GM21528 (cell line): ENCODE results near the gene LTC4S.
"Not testable (repeated sequence)": the region's sequence is repeated elsewhere in the genome, so short reads cannot be mapped to it uniquely, and the experiment has no call there.

ENCODE experiments used
- ATAC-seq: cut with Tn5 transposase; IDR thresholded peaks from one replicate; pipeline ENCODE4 v1.9.1; 2021; ENCODE audit warnings: mild to moderate bottlenecking, moderate library complexity; ENCODE audit not compliant: unreplicated experiment, low FRiP score

Gene LTC4S, protein sequence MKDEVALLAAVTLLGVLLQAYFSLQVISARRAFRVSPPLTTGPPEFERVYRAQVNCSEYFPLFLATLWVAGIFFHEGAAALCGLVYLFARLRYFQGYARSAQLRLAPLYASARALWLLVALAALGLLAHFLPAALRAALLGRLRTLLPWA

DNA sequence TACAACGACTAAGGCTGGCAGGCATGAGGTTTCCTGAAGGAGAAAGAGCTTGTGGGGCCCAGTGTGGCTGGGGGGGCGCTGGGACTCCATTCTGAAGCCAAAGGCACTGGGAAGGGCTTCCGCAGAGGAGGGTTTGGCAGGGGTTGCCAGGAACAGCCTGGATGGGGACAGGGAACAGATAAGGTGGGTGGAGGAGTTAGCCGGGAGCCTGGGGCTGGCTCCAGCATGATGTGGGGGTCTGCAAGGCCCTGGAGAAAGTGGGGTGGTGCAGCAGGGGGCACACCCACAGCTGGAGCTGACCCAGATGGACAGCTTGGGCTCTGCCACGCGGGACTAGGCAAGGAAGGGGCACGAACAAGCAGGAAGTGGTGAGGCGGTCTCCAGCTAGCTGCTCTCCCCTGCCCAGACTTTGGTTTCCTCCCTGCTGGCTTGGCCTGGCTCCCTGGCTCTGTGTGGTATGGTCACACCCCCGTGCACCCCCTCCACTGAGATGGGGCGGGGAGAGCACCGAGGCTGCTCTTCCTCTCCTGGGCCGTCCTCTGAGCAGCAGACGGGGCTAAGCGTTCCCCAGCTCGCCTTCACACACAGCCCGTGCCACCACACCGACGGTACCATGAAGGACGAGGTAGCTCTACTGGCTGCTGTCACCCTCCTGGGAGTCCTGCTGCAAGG, at the start of gene LTC4S:
Gene LTC4S, plus strand, starts transcription at position 519 of the 672 bp plus-strand sequence. Its CDS starts 95 bp downstream, at position 614.
- ATAC-seq = no peak

DNA sequence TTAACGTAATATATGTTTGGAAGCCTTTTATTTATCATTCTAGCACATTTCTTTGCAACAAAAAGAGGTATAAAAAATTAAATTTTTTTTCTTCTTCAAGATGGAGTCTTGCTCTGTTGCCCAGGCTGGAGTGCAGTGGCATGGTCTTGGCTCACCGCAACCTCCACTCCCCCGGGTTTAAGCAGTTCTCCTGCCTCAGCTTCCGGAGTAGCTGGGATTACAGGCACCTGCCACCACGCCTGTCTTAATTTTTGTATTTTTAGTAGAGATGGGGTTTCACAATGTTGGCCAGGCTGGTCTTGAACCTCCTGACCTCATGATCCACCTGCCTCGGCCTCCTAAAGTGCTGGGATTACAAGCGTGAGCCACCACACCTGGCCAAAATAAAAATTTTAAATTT, 49.7 kb upstream of the LTC4S start:
- not testable (repeated sequence) for ATAC-seq

DNA sequence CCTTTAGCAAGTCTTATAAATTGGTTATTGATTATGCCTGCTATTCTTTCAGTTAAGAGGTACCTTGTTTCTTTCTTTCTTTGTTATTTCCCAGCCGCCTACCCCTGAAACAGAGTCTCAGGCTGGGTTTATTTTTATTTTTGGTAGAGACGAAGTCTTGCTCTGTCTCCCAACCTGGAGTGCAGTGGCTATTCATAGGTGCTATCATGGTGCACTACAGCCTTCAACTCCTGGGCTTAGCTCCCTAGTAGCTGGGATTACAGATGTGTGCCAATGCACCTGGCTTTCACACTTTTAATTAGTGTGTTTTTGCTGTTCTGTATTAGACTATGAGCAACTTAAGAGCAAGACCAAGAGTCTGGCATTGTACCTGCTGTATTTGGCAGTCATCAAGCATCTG, 46.9 kb upstream of the LTC4S start:
- ATAC-seq = no peak

DNA sequence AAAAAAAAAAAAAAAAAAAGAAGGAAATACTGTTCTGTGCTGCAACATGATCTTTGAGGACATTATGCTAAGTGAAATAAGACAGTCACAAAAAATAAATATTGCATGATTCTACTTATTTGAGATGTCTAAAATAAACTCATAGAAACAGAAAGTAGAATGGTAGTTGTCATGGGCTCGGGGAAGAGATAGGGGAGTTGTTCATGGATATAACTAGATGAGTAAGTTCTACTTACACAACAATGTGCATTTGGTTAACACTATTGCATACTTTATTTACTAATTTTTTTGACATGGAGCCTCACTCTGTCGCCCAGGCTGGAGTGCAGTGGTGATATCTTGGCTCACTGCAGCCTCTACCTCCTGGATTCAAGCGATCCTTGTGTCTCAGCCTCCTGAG, 46.0 kb upstream of the LTC4S start:
- ATAC-seq = no peak

DNA sequence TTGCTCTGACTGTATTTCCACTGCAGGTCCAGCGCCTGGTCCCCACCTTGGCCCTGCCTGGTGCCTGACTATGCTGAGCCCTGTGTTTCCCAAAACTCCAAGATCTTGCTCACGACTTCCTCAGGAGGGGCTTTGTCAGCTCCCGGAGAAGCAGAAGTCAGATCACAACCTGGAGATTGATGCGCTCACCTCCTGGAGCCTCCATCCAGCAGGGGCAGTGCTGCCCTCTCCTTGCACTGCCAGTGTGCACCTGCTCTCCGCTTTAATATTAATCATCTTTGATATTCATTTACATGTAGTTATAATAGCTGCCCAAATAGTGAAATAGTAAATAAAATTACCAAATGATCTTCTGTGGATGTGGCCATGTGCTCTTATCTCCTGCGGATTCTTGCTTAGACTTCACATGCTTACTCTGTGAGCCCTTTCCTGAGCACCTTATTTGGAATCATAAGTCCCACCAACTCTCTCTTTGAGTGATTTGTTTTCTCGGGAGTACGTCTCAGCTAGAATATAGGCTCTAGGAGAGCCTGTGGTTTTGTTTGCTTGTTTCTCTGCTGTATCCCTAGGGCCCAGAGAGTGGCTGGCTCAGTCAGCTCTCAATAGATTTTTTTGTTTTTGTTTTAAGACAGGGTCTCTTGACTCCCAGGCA, 43.8 kb upstream of the LTC4S start:
- no peak for ATAC-seq

DNA sequence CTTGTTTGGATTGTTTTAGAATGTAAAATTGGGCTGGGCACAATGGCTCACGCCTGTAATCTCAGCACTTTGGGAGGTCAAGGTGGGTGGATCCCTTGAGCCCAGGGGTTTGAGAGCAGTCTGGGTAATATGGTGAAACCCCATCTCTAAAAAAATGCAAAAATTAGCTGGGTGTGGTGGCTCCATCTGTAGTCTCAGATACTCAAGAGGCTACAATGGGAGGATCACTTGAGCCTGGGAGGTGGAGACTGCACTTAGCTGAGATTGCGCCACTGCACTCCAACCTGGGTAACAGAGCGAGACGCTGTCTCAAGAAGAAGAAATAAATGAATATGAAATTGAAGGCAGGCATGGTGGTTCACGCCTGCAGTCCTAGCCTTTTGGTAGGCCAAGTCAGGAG, 39.8 kb upstream of the LTC4S start:
- no peak for ATAC-seq

DNA sequence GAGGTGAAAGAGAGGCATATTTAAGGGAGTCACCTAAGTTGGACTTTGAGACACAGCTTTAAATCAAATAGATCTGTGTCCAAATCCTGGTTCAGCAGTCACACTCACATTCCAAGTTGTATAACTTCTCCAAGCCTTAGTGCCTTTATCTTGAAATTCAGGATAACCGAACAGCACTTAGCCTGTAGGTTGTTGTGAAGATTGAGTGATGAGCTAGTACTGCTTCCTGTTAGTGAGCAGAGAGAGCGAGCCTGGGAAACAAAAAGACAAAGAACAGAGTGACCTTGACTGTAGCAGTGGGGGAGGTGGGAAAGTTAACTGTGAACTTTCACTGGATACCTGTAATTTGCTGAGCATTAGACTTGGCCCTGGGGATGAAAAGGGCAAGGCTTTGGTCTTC, 38.8 kb upstream of the LTC4S start:
- no peak for ATAC-seq

DNA sequence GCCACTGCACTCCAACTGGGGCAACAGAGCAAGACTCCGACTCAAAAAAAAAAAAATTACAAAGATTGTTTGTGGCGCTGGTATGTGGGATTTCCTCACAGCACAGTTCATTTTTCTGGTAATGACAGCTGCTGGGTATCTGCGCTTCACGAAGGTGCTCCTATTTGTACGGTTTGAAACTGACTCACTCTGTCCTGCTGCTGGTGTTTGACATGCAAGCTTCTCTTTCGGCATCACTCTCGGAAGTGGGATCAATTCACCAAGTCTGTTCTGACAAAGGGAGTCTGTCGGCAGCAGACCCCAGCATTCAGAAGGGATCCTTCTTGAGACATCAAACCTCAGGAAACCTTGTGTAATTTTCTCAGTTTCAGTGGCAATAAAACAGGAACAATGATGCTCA, 34.8 kb upstream of the LTC4S start:
- no peak for ATAC-seq

DNA sequence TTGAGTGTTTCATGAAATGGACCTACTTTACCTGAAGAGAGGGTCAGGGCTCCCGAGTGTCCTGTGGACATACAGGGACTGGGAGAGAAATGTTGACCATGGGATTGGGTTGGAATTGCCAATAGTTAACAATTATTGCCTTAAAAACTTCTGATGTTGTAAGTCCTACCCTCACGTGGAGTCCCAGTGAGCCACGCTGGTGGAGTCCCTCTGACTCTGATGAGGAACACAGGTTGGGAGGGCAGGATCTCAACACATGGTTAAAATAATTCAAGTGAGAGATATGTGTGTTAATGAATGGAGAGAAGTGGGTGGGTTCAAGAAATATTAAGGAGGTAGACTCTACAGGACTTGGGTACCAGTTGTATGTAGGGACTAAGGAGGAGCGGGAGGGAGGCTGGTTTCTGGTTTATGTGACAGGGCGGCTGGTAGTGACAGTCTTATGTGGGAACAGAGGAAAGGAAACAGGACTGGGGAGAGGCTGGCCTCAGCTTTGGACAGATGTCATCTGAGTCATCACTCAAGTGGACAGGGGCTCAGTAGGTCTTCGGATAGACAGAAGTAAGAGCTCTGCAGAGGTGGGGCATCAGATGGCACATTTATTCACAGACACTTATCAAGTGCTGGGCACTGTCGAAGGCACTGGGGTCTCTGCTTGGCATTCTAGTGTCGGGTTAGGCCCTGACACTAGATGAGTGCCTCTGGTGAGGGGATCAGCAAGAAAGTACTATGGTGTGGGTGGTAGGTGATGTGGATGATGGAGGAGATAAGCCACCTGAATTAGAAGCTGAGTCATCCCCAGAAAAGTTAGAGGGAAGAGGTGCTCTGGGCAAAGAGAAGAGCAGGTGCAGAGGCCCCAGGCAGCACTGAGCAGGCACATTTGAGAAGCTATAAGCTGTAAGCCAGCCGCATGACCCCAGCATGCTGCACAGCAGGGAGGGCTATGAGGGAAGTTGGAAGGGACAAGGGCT, 33.9 kb upstream of the LTC4S start:
- ATAC-seq = no peak

DNA sequence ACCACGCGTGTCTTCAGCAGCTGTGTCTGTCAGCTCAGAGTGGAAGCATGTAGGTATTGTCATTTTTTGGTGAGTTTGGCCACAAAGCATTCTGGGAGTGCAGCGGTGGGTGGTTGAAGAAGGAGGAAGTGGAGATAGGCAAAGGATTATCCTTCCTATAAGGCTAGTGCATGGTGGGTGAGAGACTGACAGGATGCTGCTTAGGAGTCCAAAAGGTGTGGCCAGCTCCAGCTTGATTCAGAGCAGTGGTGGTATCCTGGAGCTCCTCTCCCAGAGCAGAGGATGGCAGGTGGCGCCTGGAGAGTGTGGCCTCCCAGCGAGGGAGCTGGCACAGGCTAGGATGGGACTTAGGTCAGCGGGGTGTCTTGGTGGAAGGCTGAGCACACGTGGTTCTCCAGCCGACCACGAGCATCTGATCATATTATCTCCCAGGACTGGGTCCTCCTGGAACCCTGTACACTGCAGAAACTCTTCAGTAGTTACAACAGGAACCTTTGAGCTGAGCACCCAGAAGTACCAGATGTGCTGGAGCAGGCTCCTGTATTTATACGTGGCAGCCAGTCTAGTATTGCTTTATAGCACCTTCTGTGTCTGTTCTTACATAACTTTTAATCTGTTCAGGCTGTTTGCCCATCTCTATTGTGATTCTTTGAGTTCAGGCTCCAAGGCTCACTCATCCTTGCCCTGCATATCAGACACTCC, 31.6 kb upstream of the LTC4S start:
- no peak for ATAC-seq

DNA sequence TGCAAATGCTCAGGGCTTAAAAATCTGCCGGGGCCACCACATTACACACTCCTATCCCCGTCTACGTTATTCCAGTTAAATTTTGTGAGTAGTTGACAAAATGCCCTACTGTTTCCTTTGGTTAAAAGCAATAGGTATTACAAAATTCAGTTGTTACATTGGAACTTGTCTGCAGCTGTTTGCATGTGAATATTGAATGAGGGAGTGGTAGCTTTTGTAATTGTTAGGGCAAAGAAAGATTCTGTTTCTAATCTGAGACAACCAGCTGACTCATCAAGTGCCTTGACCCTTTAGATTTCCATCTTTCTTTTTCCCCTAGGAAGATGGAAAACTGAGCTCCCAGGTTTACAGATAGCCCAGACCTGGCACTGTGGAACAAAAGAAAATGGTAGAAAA, 31.0 kb upstream of the LTC4S start:
- ATAC-seq = no peak

DNA sequence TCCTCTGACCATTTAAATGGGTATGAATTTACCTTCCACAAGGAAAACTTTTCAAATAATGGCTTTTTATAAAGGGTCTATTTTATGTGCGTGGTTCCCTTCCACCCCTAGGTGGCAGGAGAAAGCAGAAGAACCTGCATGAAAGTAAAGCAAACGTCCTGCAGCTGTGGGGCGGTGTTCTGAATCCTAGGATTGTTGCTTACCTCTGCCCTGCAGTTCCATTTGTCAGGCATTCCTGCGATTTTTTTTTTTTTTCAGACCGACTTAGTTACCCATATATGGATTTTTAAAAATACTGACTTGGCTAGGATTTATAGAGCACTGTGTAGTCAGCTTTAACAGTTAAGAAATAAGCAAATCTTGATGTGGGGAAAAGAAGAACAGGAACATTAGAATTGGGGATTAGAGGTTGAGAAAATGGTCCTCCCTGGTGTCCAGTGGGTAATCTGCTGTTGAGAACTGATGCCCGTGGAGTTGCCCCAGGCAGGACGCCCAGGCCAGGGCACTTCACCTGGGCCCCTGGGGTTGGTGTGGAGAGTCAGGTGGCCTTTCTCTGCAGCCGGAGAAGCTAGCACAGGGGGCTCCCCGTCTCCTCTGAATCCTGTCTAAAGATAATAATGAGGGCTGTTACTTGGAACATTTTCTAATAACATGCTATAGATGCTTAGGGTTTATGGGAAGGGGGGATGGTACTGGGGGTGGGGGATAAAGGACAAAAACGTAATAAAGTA, 30.4 kb upstream of the LTC4S start:
- no peak for ATAC-seq

DNA sequence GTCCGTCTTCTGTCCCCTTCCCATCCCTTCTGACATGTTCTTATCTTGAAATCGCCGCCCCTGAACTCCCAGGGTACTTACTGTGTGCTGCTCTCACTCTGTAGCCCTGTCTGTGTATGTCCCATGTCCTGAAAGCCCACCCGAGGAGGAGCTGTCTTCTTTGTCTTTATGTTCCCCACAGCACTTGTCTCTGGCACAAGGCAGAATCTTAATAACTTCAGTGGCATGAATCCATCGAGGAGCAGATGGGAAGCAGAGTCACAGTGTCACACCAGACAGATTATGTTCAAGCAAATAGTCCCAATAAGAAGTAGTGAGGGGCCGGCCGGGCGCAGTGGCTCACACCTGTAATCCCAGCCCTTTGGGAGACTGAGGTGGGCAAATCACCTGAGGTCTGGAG, 29.7 kb upstream of the LTC4S start:
- ATAC-seq = no peak

DNA sequence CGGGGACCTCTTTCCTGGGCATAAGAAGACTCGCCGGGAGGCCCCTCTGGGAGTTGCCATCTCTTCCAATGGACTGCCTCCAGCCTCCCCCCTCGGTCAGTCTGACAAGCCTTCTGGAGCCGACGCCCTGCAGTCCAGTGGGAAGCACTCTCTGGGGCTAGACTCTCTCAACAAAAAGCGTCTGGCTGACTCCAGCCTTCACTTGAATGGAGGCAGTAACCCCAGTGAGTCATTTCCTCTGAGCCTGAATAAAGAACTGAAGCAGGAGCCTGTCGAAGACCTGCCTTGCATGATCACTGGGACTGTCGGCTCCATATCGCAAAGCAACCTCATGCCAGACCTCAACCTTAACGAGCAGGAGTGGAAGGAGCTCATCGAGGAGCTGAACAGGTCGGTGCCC, 28.4 kb upstream of the LTC4S start:
- ATAC-seq = no peak

DNA sequence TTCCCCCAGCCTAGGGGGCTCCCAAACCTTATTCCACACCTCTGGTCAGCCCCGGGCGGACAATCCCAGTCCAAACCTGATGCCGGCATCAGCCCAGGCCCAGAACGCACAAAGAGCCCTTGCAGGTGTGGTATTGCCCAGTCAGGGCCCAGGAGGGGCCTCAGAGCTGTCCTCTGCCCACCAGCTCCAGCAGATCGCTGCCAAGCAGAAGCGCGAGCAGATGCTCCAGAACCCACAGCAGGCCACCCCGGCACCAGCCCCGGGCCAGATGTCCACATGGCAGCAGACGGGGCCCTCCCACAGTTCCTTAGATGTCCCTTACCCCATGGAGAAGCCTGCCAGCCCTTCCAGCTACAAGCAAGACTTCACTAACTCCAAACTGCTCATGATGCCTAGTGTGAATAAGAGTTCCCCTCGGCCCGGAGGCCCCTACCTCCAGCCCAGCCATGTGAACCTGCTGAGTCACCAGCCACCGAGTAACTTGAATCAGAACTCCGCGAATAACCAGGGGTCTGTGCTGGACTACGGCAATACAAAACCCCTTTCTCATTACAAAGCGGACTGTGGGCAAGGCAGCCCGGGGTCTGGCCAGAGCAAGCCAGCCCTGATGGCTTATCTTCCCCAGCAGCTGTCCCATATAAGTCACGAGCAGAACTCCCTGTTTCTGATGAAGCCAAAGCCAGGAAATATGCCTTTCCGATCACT, 27.6 kb upstream of the LTC4S start:
- ATAC-seq = no peak

DNA sequence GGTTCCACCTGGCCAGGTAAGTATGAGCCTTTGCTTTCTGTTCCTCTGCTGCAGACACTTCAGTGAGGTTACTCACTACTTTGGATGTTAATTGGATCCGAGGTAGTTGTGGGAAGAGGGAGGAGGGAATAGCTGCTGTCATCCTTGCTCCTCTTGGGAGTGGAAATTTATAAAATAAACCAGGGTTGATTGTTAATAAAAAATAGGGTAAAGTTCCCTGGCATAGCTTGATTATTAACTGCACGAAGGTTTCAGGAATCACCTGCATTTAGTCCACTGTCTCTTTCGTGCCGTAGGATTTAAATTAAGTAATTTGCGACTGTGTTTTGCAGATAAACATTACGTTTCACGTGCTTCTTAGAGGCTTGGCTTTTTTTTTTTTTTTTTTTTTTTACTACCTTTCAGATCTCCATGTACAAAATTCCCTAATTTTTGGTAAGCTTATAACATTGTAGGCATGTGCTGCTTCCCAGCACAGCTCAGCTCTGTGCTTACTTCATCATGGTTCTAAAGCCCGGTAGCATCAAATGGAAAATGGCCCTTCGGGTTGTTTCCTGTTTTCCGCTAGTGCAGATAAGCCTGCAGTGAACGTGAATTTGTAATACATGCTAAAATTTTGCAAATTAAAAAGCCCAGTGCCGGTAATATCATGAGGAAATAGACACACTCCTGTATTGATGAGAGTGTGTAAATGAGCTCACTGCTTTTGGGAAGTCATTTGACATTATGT, 26.9 kb upstream of the LTC4S start:
- ATAC-seq = no peak

DNA sequence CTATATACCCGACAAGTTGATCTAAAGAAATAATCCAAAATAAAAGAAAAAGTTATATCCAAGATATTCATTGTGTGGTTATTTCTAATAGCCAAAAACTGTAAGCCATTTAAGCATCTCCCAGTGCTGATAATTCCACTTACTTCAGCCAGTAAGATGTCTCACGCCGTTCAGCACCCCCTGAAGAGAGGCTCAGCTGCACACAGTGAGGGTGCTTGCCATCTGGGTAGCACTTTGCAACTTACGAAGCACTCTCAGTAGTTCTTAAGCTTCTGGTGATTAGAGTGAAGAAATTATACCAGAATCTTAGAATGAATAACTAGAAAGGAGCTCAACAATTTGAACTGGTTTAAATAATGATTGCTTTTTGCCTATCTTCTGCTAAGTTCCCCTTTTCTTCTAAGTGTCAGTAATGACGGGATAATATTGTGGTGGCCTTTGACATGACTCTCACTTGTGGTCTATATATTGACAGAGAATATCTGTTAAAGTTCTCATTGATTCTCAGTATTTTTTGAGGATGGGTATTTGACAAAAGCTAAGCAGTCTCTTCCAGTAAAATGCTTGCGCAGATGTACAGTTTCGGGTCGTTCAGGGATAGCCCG, 26.2 kb upstream of the LTC4S start:
- no peak for ATAC-seq
